H1 (cell line): ENCODE data around the gene SMYD4. TPM values are rescaled to one million over a fixed set of nuclear protein-coding genes. Genes with fewer than 3 reads are reported as not detected.

Experiments used
- KDM5A ChIP-seq: fragments of 200-600 bp; IDR thresholded peaks from 2 replicates; pipeline ENCODE4 v1.7.1; 2012; ENCODE audit warnings: mild to moderate bottlenecking, low read length, inconsistent platforms, mixed read lengths
- POU5F1 ChIP-seq: IDR thresholded peaks from 2 replicates; pipeline ENCODE4 v1.6.1; 2011; ENCODE audit warnings: low read depth, mild to moderate bottlenecking, low read length, moderate library complexity
- SP1 ChIP-seq: IDR thresholded peaks from 2 replicates; pipeline ENCODE4 v1.6.1; 2011; ENCODE audit warnings: low read depth, low read length
- TBP ChIP-seq: IDR thresholded peaks from 2 replicates; pipeline ENCODE4 v1.6.1; 2011; ENCODE audit warnings: low read depth, low read length, improper control_type of control experiment
- TEAD4 ChIP-seq: IDR thresholded peaks from 2 replicates; pipeline ENCODE4 v1.6.1; 2012; ENCODE audit warnings: low read depth, low read length, inconsistent platforms, mixed read lengths
- ZNF274 ChIP-seq: IDR thresholded peaks from 2 replicates; pipeline ENCODE4 v1.7.0; 2012; ENCODE audit warnings: low read length, borderline replicate concordance; ENCODE audit errors: extremely low read depth
- polyA plus RNA-seq, 7 experiments: library from polyadenylated mRNA; depleted of rRNA in 3 of 7; stranded (reverse) in 5 of 7; unstranded in 2 of 7; fragments of >200 nt in 5 of 7; fragments of 200-250 nt in 2 of 7; gene quantifications; 1 replicate in 5 of 7; 2 replicates in 1 of 7; 4 replicates in 1 of 7; pipeline versions ENCODE4 v1.2.1 to v1.2.3, GENCODE V29; 2011 to 2013; ENCODE audit warnings: missing spikeins in 2 of 7, mixed read lengths in 2 of 7
- total RNA-seq: library from RNA; stranded (reverse); fragmentation: NEBNext Ultra II Directional; extraction: Animal tissue kit (Norgen Biotek cat#: 25700); gene quantifications from 2 replicates; pipeline ENCODE4 v1.2.1, GENCODE V29; 2021
- TF ChIP-seq, protein P1 (sequence below): fragments of 300-600 bp; sonication (generic); IDR thresholded peaks from 2 replicates; pipeline ENCODE4 v1.7.1; 2012; ENCODE audit warnings: low read length, moderate library complexity, mild to moderate bottlenecking, inconsistent platforms; ENCODE audit not compliant: insufficient replicate concordance

SMYD4 gene
- total and polyA plus RNA-seq, 2 of the 8 experiments (the other 6 are each of a cell fraction or from before 2014, with no cell fraction given) = 10.5 to 23.4 TPM

DNA sequence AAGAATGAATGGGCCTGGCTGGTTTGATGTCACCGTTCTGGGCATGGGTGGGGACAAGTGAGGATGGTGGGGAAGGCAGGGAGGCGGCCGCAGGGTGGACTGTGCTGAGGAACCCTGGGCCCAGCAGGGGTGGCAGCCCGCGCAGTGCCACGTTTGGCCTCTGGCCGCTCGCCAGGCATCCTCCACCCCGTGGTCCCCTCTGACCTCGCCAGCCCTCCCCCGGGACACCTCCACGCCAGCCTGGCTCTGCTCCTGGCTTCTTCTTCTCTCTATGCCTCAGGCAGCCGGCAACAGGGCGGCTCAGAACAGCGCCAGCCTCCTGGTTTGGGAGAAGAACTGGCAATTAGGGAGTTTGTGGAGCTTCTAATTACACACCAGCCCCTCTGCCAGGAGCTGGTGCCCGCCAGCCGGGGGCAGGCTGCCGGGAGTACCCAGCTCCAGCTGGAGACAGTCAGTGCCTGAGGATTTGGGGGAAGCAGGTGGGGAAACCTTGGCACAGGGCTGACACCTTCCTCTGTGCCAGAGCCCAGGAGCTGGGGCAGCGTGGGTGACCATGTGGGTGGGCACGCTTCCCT lies 74.4 kb downstream of the SMYD4 start (continued):
- TF ChIP-seq, protein P1, sequence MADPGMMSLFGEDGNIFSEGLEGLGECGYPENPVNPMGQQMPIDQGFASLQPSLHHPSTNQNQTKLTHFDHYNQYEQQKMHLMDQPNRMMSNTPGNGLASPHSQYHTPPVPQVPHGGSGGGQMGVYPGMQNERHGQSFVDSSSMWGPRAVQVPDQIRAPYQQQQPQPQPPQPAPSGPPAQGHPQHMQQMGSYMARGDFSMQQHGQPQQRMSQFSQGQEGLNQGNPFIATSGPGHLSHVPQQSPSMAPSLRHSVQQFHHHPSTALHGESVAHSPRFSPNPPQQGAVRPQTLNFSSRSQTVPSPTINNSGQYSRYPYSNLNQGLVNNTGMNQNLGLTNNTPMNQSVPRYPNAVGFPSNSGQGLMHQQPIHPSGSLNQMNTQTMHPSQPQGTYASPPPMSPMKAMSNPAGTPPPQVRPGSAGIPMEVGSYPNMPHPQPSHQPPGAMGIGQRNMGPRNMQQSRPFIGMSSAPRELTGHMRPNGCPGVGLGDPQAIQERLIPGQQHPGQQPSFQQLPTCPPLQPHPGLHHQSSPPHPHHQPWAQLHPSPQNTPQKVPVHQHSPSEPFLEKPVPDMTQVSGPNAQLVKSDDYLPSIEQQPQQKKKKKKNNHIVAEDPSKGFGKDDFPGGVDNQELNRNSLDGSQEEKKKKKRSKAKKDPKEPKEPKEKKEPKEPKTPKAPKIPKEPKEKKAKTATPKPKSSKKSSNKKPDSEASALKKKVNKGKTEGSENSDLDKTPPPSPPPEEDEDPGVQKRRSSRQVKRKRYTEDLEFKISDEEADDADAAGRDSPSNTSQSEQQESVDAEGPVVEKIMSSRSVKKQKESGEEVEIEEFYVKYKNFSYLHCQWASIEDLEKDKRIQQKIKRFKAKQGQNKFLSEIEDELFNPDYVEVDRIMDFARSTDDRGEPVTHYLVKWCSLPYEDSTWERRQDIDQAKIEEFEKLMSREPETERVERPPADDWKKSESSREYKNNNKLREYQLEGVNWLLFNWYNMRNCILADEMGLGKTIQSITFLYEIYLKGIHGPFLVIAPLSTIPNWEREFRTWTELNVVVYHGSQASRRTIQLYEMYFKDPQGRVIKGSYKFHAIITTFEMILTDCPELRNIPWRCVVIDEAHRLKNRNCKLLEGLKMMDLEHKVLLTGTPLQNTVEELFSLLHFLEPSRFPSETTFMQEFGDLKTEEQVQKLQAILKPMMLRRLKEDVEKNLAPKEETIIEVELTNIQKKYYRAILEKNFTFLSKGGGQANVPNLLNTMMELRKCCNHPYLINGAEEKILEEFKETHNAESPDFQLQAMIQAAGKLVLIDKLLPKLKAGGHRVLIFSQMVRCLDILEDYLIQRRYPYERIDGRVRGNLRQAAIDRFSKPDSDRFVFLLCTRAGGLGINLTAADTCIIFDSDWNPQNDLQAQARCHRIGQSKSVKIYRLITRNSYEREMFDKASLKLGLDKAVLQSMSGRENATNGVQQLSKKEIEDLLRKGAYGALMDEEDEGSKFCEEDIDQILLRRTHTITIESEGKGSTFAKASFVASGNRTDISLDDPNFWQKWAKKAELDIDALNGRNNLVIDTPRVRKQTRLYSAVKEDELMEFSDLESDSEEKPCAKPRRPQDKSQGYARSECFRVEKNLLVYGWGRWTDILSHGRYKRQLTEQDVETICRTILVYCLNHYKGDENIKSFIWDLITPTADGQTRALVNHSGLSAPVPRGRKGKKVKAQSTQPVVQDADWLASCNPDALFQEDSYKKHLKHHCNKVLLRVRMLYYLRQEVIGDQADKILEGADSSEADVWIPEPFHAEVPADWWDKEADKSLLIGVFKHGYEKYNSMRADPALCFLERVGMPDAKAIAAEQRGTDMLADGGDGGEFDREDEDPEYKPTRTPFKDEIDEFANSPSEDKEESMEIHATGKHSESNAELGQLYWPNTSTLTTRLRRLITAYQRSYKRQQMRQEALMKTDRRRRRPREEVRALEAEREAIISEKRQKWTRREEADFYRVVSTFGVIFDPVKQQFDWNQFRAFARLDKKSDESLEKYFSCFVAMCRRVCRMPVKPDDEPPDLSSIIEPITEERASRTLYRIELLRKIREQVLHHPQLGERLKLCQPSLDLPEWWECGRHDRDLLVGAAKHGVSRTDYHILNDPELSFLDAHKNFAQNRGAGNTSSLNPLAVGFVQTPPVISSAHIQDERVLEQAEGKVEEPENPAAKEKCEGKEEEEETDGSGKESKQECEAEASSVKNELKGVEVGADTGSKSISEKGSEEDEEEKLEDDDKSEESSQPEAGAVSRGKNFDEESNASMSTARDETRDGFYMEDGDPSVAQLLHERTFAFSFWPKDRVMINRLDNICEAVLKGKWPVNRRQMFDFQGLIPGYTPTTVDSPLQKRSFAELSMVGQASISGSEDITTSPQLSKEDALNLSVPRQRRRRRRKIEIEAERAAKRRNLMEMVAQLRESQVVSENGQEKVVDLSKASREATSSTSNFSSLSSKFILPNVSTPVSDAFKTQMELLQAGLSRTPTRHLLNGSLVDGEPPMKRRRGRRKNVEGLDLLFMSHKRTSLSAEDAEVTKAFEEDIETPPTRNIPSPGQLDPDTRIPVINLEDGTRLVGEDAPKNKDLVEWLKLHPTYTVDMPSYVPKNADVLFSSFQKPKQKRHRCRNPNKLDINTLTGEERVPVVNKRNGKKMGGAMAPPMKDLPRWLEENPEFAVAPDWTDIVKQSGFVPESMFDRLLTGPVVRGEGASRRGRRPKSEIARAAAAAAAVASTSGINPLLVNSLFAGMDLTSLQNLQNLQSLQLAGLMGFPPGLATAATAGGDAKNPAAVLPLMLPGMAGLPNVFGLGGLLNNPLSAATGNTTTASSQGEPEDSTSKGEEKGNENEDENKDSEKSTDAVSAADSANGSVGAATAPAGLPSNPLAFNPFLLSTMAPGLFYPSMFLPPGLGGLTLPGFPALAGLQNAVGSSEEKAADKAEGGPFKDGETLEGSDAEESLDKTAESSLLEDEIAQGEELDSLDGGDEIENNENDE = no peak
- TF ChIP-seq TBP = no peak
- TF ChIP-seq KDM5A = no peak
- TF ChIP-seq POU5F1 = no peak
- TF ChIP-seq SP1 = no peak
- TF ChIP-seq ZNF274 = no peak
- TF ChIP-seq TEAD4 = no peak
